ENCODE results near the gene TNS3. TPM values are rescaled to one million over a fixed set of nuclear protein-coding genes. Genes with fewer than 3 reads are reported as not detected.

Gene TNS3
- polyA plus RNA-seq, 1 of the 3 experiments (the other 2 are of a cell fraction): 72.3 TPM

DNA sequence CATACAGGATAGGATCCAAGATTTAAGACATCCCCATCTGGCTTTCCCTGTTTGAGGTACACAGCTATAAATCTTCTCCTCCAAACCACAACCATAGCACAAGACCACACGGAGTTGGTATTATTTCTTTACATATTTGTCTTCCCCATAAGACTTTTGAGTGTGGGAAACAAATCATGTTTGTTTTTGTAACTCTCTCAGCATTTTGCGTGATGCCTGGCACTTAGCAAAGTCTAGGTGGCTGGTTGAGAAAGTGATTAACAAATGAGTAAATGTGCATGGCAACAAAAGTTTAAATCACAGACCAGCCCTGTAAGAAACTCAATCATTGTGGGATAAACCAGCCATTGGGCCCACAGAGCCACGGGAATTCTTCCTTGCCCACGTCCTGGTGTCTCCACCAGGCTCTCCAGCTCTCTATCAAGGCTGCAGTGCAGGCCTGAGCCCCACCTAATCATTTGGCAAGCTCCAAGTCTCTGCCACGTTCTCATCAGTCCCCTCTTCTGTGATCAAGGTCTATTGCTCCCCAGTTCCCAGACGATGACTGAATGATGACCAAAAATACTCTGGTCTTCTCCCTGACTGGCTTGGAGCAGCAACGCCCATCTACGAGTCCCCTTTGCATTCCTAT lies 317.8 kb downstream of the TNS3 start:
- no peaks in the 10 kb centered on the region for H3K9me2 ChIP-seq
- no peak overlapping the region for H3K9ac ChIP-seq
- H3K4me2 ChIP-seq: no peak overlapping the region
- H3K36me3 ChIP-seq (replicated peaks in 1 of 2; ENCODE audit: control insufficient read depth in 1 of 2, insufficient read depth in 2 of 2, low read length in 1 of 2): no peaks in the 10 kb centered on the region
- ChIA-PET CTCF (interaction anchor here (1.1 to 8.0 kb wide), 9 partner anchors 9 to 681 kb away, joined by 3 to 275 read pairs (median 51); no protein-coding TSS in a partner anchor), POLR2A (no interaction called here)
- no peaks in the 10 kb centered on the region for H4K20me1 ChIP-seq (ENCODE audit: insufficient read depth)
- H3K4me3 ChIP-seq (ENCODE audit: low read depth in 2 of 2, low read length in 1 of 2): no peak overlapping the region
- H3K4me1 ChIP-seq (ENCODE audit: control insufficient read depth in 1 of 2, insufficient read depth in 2 of 2, low read depth in 1 of 2, low read length in 1 of 2): peaks cover 0 to 2% of the 10 kb centered on the region in 2 experiments; a peak in 1 of 4 replicates
- no peaks in the 10 kb centered on the region for H3K79me2 ChIP-seq (ENCODE audit: insufficient read depth)
- no peak overlapping the region for H3K27ac ChIP-seq (ENCODE audit: low read depth in 2 of 2, low read length in 1 of 2)
- 63% methylated on average over 8 of the region's 8 CpGs for WGBS (ENCODE audit: low lambda C conversion rate)
- H2AFZ ChIP-seq (ENCODE audit: low read depth): no peak overlapping the region
- no peaks in the 10 kb centered on the region for H3F3A ChIP-seq (replicated peaks; ENCODE audit: insufficient read depth)
- no peaks in the 10 kb centered on the region for H3K27me3 ChIP-seq (ENCODE audit: insufficient read depth)
- no peak for DNase-seq
- no peaks in the 10 kb centered on the region for H3K9me3 ChIP-seq
- no peak for TF ChIP-seq GABPA (IDR thresholded peaks at IDR 0.05; ENCODE audit: low read depth)

DNA sequence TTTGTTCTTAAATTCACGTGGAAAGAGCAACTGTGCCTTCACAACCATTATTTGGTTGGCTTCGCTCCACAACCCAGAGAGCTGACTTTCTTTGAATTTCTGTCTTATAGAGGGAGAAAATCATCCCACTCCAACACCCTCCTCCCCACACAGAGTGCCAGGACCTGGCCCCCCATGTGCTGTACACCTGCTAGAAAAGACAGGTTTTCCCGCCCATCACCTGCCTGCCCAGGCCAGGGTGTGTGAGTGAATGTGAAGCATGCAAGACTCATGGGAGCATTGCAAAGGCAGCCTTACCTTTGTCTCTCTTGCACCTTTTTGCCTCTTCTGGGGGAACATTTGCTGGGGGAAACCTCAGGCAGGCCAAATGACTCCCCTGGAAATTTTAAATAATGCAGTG lies 319.0 kb downstream of the TNS3 start:
- peaks cover 0 to 2% of the 10 kb centered on the region in 2 experiments; a peak in 1 of 4 replicates for H3K4me1 ChIP-seq (ENCODE audit: control insufficient read depth in 1 of 2, insufficient read depth in 2 of 2, low read depth in 1 of 2, low read length in 1 of 2)
- H3K4me2 ChIP-seq: no peak overlapping the region
- 100% methylated on average over 3 of the region's 3 CpGs for WGBS (ENCODE audit: low lambda C conversion rate)
- H3K4me3 ChIP-seq (ENCODE audit: low read depth in 2 of 2, low read length in 1 of 2): no peak overlapping the region
- H3K9ac ChIP-seq: no peak overlapping the region
- no peaks in the 10 kb centered on the region for H3K27me3 ChIP-seq (ENCODE audit: insufficient read depth)
- H3K79me2 ChIP-seq (ENCODE audit: insufficient read depth): no peaks in the 10 kb centered on the region
- H3K27ac ChIP-seq (ENCODE audit: low read depth in 2 of 2, low read length in 1 of 2): no peak overlapping the region
- no peak overlapping the region for H2AFZ ChIP-seq (ENCODE audit: low read depth)
- H3F3A ChIP-seq (replicated peaks; ENCODE audit: insufficient read depth): no peaks in the 10 kb centered on the region
- no peaks in the 10 kb centered on the region for H4K20me1 ChIP-seq (ENCODE audit: insufficient read depth)
- no peak for DNase-seq
- H3K9me2 ChIP-seq: no peaks in the 10 kb centered on the region
- no peaks in the 10 kb centered on the region for H3K36me3 ChIP-seq (replicated peaks in 1 of 2; ENCODE audit: control insufficient read depth in 1 of 2, insufficient read depth in 2 of 2, low read length in 1 of 2)
- POLR2A ChIA-PET: no interaction called here
- CTCF ChIA-PET: interaction anchor here (1.1 to 8.0 kb wide), 4 partner anchors 8 to 557 kb away, joined by 3 to 151 read pairs (median 72); no protein-coding TSS in a partner anchor
- H3K9me3 ChIP-seq: no peaks in the 10 kb centered on the region
- TF ChIP-seq RFX5 (IDR thresholded peaks at IDR 0.05; ENCODE audit: low read length) (no peak), NFIC (IDR thresholded peaks at IDR 0.05; ENCODE audit: borderline replicate concordance) (no peak), JUND (IDR thresholded peaks at IDR 0.05) (no peak), SIN3A (IDR thresholded peaks at IDR 0.05; ENCODE audit: borderline replicate concordance, low read depth, low read length) (no peak), MXI1 (IDR thresholded peaks at IDR 0.05; ENCODE audit: low read depth, low read length) (no peak), POLR2AphosphoS5 (IDR thresholded peaks at IDR 0.05; ENCODE audit: low read depth, low read length) (no peak), CTCF (IDR thresholded peaks at IDR 0.05) (no peak), RAD21 (IDR thresholded peaks at IDR 0.05; ENCODE audit: low read length) (no peak), NRF1 (IDR thresholded peaks at IDR 0.05; ENCODE audit: low read depth, low read length) (no peak), RXRA (IDR thresholded peaks at IDR 0.05; ENCODE audit: borderline replicate concordance, low read depth) (no peak), USF2 (IDR thresholded peaks at IDR 0.05; ENCODE audit: borderline replicate concordance, low read depth, low read length) (no peak), REST (IDR thresholded peaks at IDR 0.05; ENCODE audit: low read depth, low read length) (no peak), SMC3 (IDR thresholded peaks at IDR 0.05; ENCODE audit: low read depth, low read length) (no peak), ELF1 (IDR thresholded peaks at IDR 0.05) (no peak), RCOR1 (IDR thresholded peaks at IDR 0.05; ENCODE audit: low read length) (no peak), TAF1 (IDR thresholded peaks at IDR 0.05; ENCODE audit: borderline replicate concordance, low read depth, low read length) (no peak), CHD2 (IDR thresholded peaks at IDR 0.05; ENCODE audit: low read length, partially characterized antibody) (no peak)
- TF ChIP-seq, protein P1, sequence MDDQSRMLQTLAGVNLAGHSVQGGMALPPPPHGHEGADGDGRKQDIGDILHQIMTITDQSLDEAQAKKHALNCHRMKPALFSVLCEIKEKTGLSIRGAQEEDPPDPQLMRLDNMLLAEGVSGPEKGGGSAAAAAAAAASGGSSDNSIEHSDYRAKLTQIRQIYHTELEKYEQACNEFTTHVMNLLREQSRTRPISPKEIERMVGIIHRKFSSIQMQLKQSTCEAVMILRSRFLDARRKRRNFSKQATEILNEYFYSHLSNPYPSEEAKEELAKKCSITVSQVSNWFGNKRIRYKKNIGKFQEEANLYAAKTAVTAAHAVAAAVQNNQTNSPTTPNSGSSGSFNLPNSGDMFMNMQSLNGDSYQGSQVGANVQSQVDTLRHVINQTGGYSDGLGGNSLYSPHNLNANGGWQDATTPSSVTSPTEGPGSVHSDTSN (IDR thresholded peaks at IDR 0.05): no peak

All from SK-N-SH (cell line).